ENCODE measurements around the gene AHCYL2. TPM values are rescaled to one million over a fixed set of nuclear protein-coding genes. Genes with fewer than 3 reads are reported as not detected.

Gene AHCYL2
- total RNA-seq, 2 donors from 2014 or later = 30.8 to 31.4 TPM

GRCh38 chr7:129308047-129308446 is 83.2 kb downstream of the AHCYL2 start:
- no peaks in the 10 kb centered on the region for H3K27me3 ChIP-seq (ENCODE audit: control insufficient read depth, insufficient read depth, low read length, poor library complexity, severe bottlenecking)
- Mint-ChIP-seq H3K9me3 (no peaks in the 10 kb centered on the region), H3K27me3 (ENCODE audit: insufficient read depth) (no peaks in the 10 kb centered on the region), H3K36me3 (ENCODE audit: low read depth) (peaks cover 12% of the 10 kb centered on the region), H3K4me1 (no peaks in the 10 kb centered on the region), H3K4me3 (no peak overlapping the region), H3K27ac (no peak overlapping the region)
- H3K36me3 ChIP-seq (ENCODE audit: control insufficient read depth, insufficient read depth, low read length) = no peaks in the 10 kb centered on the region
- H3K27ac ChIP-seq (ENCODE audit: low read depth, low read length) = no peak overlapping the region
- DNase-seq = no peak
- no peak overlapping the region for H3K4me3 ChIP-seq (ENCODE audit: low read length)
- no peaks in the 10 kb centered on the region for H3K9me3 ChIP-seq (ENCODE audit: control insufficient read depth, low read length)
- 91% methylated on average over 1 of the region's 1 CpG; no CpG with 5 or more reads in 1 of the 2 experiments for WGBS, 2 experiments (ENCODE audit: insufficient coverage in 1 of 2, insufficient read length in 1 of 2)
- no peak overlapping the region for H3K9ac ChIP-seq (ENCODE audit: extremely low read depth, low read length, poor library complexity, severe bottlenecking)
- TF ChIP-seq CTCF (conservative IDR thresholded peaks at IDR 0.05) = no peak
- H3K4me1 ChIP-seq (ENCODE audit: control insufficient read depth, insufficient read depth, low read length) = no peaks in the 10 kb centered on the region

GRCh38 chr7:129311429-129311828 is 86.6 kb downstream of the AHCYL2 start:
- Histone ChIP-seq H3K27ac (ENCODE audit: low read depth, low read length) (no peak overlapping the region), H3K4me1 (ENCODE audit: control insufficient read depth, insufficient read depth, low read length) (no peaks in the 10 kb centered on the region), H3K9ac (ENCODE audit: extremely low read depth, low read length, poor library complexity, severe bottlenecking) (no peak overlapping the region), H3K9me3 (ENCODE audit: control insufficient read depth, low read length) (no peaks in the 10 kb centered on the region), H3K36me3 (ENCODE audit: control insufficient read depth, insufficient read depth, low read length) (no peaks in the 10 kb centered on the region), H3K4me3 (ENCODE audit: low read length) (no peak overlapping the region), H3K27me3 (ENCODE audit: control insufficient read depth, insufficient read depth, low read length, poor library complexity, severe bottlenecking) (no peaks in the 10 kb centered on the region)
- Mint-ChIP-seq H3K9me3 (no peaks in the 10 kb centered on the region), H3K4me3 (no peak overlapping the region), H3K27me3 (ENCODE audit: insufficient read depth) (no peaks in the 10 kb centered on the region), H3K4me1 (no peaks in the 10 kb centered on the region), H3K27ac (no peak overlapping the region), H3K36me3 (ENCODE audit: low read depth) (peaks cover 5% of the 10 kb centered on the region)
- WGBS, 2 experiments (ENCODE audit: insufficient coverage in 1 of 2, insufficient read length in 1 of 2) = 93 to 95% methylated on average over 5 of the region's 5 CpGs
- TF ChIP-seq CTCF (conservative IDR thresholded peaks at IDR 0.05) = no peak
- no peak for DNase-seq

GRCh38 chr7:129313282-129313681 is 88.5 kb downstream of the AHCYL2 start:
- H3K9me3 ChIP-seq (ENCODE audit: control insufficient read depth, low read length) = no peaks in the 10 kb centered on the region
- Mint-ChIP-seq H3K9me3 (no peaks in the 10 kb centered on the region), H3K27ac (no peak overlapping the region), H3K27me3 (ENCODE audit: insufficient read depth) (no peaks in the 10 kb centered on the region), H3K36me3 (ENCODE audit: low read depth) (peaks cover 5% of the 10 kb centered on the region), H3K4me1 (no peaks in the 10 kb centered on the region), H3K4me3 (no peak overlapping the region)
- no peaks in the 10 kb centered on the region for H3K36me3 ChIP-seq (ENCODE audit: control insufficient read depth, insufficient read depth, low read length)
- H3K4me1 ChIP-seq (ENCODE audit: control insufficient read depth, insufficient read depth, low read length) = no peaks in the 10 kb centered on the region
- H3K4me3 ChIP-seq (ENCODE audit: low read length) = no peak overlapping the region
- 83 to 99% methylated on average over 1 to 3 of the region's 3 CpGs for WGBS, 2 experiments (ENCODE audit: insufficient coverage in 1 of 2, insufficient read length in 1 of 2)
- no peak overlapping the region for H3K27ac ChIP-seq (ENCODE audit: low read depth, low read length)
- no peak for TF ChIP-seq CTCF (conservative IDR thresholded peaks at IDR 0.05)
- no peaks in the 10 kb centered on the region for H3K27me3 ChIP-seq (ENCODE audit: control insufficient read depth, insufficient read depth, low read length, poor library complexity, severe bottlenecking)
- no peak overlapping the region for H3K9ac ChIP-seq (ENCODE audit: extremely low read depth, low read length, poor library complexity, severe bottlenecking)
- no peak for DNase-seq

Measured in endodermal cell (in vitro differentiated cells).